Measurements from ENCODE around the gene NLE1.

GRCh38 chr17:35103271-35103670 is 38.8 kb downstream of the NLE1 start:
- no peak for TF ChIP-seq EZH2phosphoT487 (IDR thresholded peaks at IDR 0.05; ENCODE audit: insufficient read depth, low read depth)
- no peak for TF ChIP-seq EZH2 (IDR thresholded peaks at IDR 0.05; ENCODE audit: insufficient read depth, poor library complexity, severe bottlenecking)

Data from GM23248 (cell line).